ENCODE results near the gene BCL7C.

- TF ChIP-seq POLR2A (IDR thresholded peaks at IDR 0.05; ENCODE audit: low read length) = no peak
- TF ChIP-seq GATA1 (IDR thresholded peaks at IDR 0.05; ENCODE audit: low read depth, low read length) = no peak
These were observed 11.2 kb downstream of the BCL7C start for GRCh38 chr16:30882429-30883310.
